H9 (cell line): ENCODE results near the gene HACL1. TPM values are rescaled to one million over a fixed set of nuclear protein-coding genes. Genes with fewer than 3 reads are reported as not detected.

Source experiments
- DNase-seq: peaks from one replicate; pipeline ENCODE4 v3.0.0-alpha.2; 2017
- H2AFZ ChIP-seq: one replicate; pipeline ENCODE4 v1.6.1; 2013; ENCODE audit warnings: mild to moderate bottlenecking, low read length, control low read depth, moderate library complexity
- H2AK5ac ChIP-seq: 2 replicates; pipeline ENCODE4 v1.6.1; 2013; ENCODE audit warnings: low read length, control low read depth, mixed read lengths; ENCODE audit not compliant: insufficient read length
- H2BK120ac ChIP-seq: one replicate; pipeline ENCODE4 v1.6.1; 2013; ENCODE audit warnings: low read depth, mild to moderate bottlenecking, low read length, control low read depth, inconsistent platforms; ENCODE audit not compliant: poor library complexity, severe bottlenecking
- H2BK12ac ChIP-seq: 2 replicates; pipeline ENCODE4 v1.6.1; 2013; ENCODE audit warnings: low read length, control low read depth, mixed read lengths, low read depth; ENCODE audit not compliant: insufficient read length
- H2BK15ac ChIP-seq: 2 replicates; pipeline ENCODE4 v1.6.1; 2013; ENCODE audit warnings: low read depth, low read length, control low read depth
- H2BK20ac ChIP-seq: one replicate; pipeline ENCODE4 v1.6.1; 2013; ENCODE audit warnings: low read depth, mild to moderate bottlenecking, low read length, control low read depth, inconsistent platforms; ENCODE audit not compliant: poor library complexity, severe bottlenecking
- H2BK5ac ChIP-seq: 2 replicates; pipeline ENCODE4 v1.6.1; 2013; ENCODE audit warnings: low read length, control low read depth, mixed read lengths; ENCODE audit not compliant: insufficient read length
- H3K14ac ChIP-seq: 2 replicates; pipeline ENCODE4 v1.6.1; 2013; ENCODE audit warnings: low read length, control low read depth; ENCODE audit not compliant: insufficient read depth
- H3K18ac ChIP-seq: 2 replicates; pipeline ENCODE4 v1.6.1; 2013; ENCODE audit warnings: low read depth, mild to moderate bottlenecking, mixed read lengths, low read length, control low read depth; ENCODE audit not compliant: insufficient read length
- H3K23ac ChIP-seq: 2 replicates; pipeline ENCODE4 v1.6.1; 2013; ENCODE audit warnings: low read length, control low read depth, mixed read lengths, low read depth; ENCODE audit not compliant: insufficient read length
- H3K23me2 ChIP-seq: 2 replicates; pipeline ENCODE4 v1.6.1; 2013; ENCODE audit warnings: low read depth, mild to moderate bottlenecking, mixed read lengths, low read length, control low read depth; ENCODE audit not compliant: insufficient read length, poor library complexity, severe bottlenecking
- H3K27ac ChIP-seq: 2 replicates; pipeline ENCODE4 v1.5.1; 2013; ENCODE audit warnings: low read length, control low read depth, mixed read lengths, low read depth; ENCODE audit not compliant: insufficient read length
- H3K27me3 ChIP-seq: 2 replicates; pipeline ENCODE4 v1.6.1; 2013; ENCODE audit warnings: low read length, control low read depth, inconsistent platforms; ENCODE audit not compliant: insufficient read depth
- H3K4ac ChIP-seq: 2 replicates; pipeline ENCODE4 v1.6.1; 2013; ENCODE audit warnings: low read depth, mild to moderate bottlenecking, control low read depth, inconsistent platforms, low read length, moderate library complexity
- H3K4me1 ChIP-seq: 2 replicates; pipeline ENCODE4 v1.6.1; 2013; ENCODE audit warnings: low read length, control low read depth, inconsistent platforms; ENCODE audit not compliant: insufficient read depth
- H3K4me2 ChIP-seq: 2 replicates; pipeline ENCODE4 v1.6.1; 2013; ENCODE audit warnings: low read length, control low read depth, mixed read lengths; ENCODE audit not compliant: insufficient read length, insufficient read depth
- H3K56ac ChIP-seq: 2 replicates; pipeline ENCODE4 v1.6.1; 2013; ENCODE audit warnings: low read depth, mild to moderate bottlenecking, mixed read lengths, low read length, control low read depth; ENCODE audit not compliant: insufficient read length
- H3K79me1 ChIP-seq: 2 replicates; pipeline ENCODE4 v1.6.1; 2013; ENCODE audit warnings: low read depth, mild to moderate bottlenecking, moderate library complexity, low read length, control low read depth, inconsistent platforms; ENCODE audit not compliant: insufficient read depth, poor library complexity, severe bottlenecking
- H3K79me2 ChIP-seq: 2 replicates; pipeline ENCODE4 v1.6.1; 2013; ENCODE audit warnings: low read length, control low read depth, inconsistent platforms; ENCODE audit not compliant: insufficient read depth
- H3K9ac ChIP-seq: 2 replicates; pipeline ENCODE4 v1.6.1; 2013; ENCODE audit warnings: low read length, control low read depth, mixed read lengths; ENCODE audit not compliant: insufficient read length; ENCODE audit errors: extremely low read depth
- H3K9me3 ChIP-seq: one replicate; pipeline ENCODE4 v1.6.1; 2013; ENCODE audit warnings: low read depth, low read length, inconsistent platforms; ENCODE audit not compliant: control insufficient read depth
- H3T11ph ChIP-seq: one replicate; pipeline ENCODE4 v1.6.1; 2013; ENCODE audit warnings: mild to moderate bottlenecking, low read length, control low read depth, inconsistent platforms
- H4K20me1 ChIP-seq: one replicate; pipeline ENCODE4 v1.6.1; 2013; ENCODE audit not compliant: control insufficient read depth, insufficient read length, insufficient read depth
- H4K5ac ChIP-seq: 2 replicates; pipeline ENCODE4 v1.6.1; 2013; ENCODE audit warnings: low read depth, mild to moderate bottlenecking, mixed read lengths, low read length, control low read depth; ENCODE audit not compliant: insufficient read length
- H4K8ac ChIP-seq: replicated peaks from 2 replicates; pipeline ENCODE4 v1.6.1; 2013; ENCODE audit warnings: low read length, control low read depth, mixed read lengths, low read depth; ENCODE audit not compliant: insufficient read length
- H4K91ac ChIP-seq: 2 replicates; pipeline ENCODE4 v1.6.1; 2013; ENCODE audit warnings: low read depth, mild to moderate bottlenecking, moderate library complexity, mixed read lengths, low read length, control low read depth; ENCODE audit not compliant: insufficient read length
- H3K27ac Mint-ChIP-seq, 3 experiments: 2 replicates in 2 of 3; 3 replicates in 1 of 3; pipeline ENCODE4 v1.8.0; 2020 to 2021; ENCODE audit warnings: mixed read lengths in 3 of 3, mild to moderate bottlenecking in 1 of 3, moderate library complexity in 1 of 3
- H3K27me3 Mint-ChIP-seq: 2 replicates; pipeline ENCODE4 v1.8.0; 2021; ENCODE audit warnings: low read depth, mild to moderate bottlenecking, moderate library complexity, mixed read lengths
- H3K36me3 Mint-ChIP-seq, 3 experiments: 2 replicates in 2 of 3; 3 replicates in 1 of 3; pipeline ENCODE4 v1.8.0; 2020 to 2021; ENCODE audit warnings: low read depth in 3 of 3, mixed read lengths in 3 of 3; ENCODE audit not compliant: insufficient read depth in 1 of 3
- H3K4me1 Mint-ChIP-seq, 2 experiments: 2 replicates each; pipeline ENCODE4 v1.8.0; 2020; ENCODE audit warnings: mixed read lengths in 2 of 2
- H3K4me3 Mint-ChIP-seq, 2 experiments: 2 replicates in 1 of 2; 3 replicates in 1 of 2; pipeline ENCODE4 v1.8.0; 2020 to 2021; ENCODE audit warnings: mild to moderate bottlenecking in 2 of 2, mixed read lengths in 2 of 2, moderate library complexity in 1 of 2
- H3K9me3 Mint-ChIP-seq, 2 experiments: 2 replicates in 1 of 2; 3 replicates in 1 of 2; pipeline ENCODE4 v1.8.0; 2020; ENCODE audit warnings: mild to moderate bottlenecking in 2 of 2, mixed read lengths in 2 of 2, moderate library complexity in 1 of 2
- WGBS: extraction: QIAGEN DNeasy Blood & Tissue Kit; methylation state at CpG from one replicate; pipeline ENCODE4 v1.1.7; 2013; ENCODE audit warnings: missing lambda C conversion rate, low lambda C conversion rate, mixed read lengths; ENCODE audit not compliant: insufficient read length; ENCODE audit errors: extremely low coverage; 5-methylcytosine and 5-hydroxymethylcytosine counted together
- total RNA-seq: library from RNA; stranded (reverse); gene quantifications from 2 replicates; pipeline ENCODE4 v1.2.1, GENCODE V29; 2021
- TF ChIP-seq, protein P1 (sequence below): fragments of 200-600 bp; sonication (generic); conservative IDR thresholded peaks from 3 replicates; pipeline ENCODE4 v1.8.0; 2021; ENCODE audit warnings: antibody characterized with exemption, mild to moderate bottlenecking

Gene HACL1
- total RNA-seq, 1 experiment from 2014 or later = 52.6 TPM

- H3K23me2 ChIP-seq = no peaks in the 10 kb centered on the region
- TF ChIP-seq, protein P1, sequence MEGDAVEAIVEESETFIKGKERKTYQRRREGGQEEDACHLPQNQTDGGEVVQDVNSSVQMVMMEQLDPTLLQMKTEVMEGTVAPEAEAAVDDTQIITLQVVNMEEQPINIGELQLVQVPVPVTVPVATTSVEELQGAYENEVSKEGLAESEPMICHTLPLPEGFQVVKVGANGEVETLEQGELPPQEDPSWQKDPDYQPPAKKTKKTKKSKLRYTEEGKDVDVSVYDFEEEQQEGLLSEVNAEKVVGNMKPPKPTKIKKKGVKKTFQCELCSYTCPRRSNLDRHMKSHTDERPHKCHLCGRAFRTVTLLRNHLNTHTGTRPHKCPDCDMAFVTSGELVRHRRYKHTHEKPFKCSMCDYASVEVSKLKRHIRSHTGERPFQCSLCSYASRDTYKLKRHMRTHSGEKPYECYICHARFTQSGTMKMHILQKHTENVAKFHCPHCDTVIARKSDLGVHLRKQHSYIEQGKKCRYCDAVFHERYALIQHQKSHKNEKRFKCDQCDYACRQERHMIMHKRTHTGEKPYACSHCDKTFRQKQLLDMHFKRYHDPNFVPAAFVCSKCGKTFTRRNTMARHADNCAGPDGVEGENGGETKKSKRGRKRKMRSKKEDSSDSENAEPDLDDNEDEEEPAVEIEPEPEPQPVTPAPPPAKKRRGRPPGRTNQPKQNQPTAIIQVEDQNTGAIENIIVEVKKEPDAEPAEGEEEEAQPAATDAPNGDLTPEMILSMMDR = no peak
- peaks cover 7% of the 10 kb centered on the region for H3K4me1 ChIP-seq
- no peak overlapping the region for H2BK20ac ChIP-seq
- no peak overlapping the region for H2BK15ac ChIP-seq
- H3K79me1 ChIP-seq = no peaks in the 10 kb centered on the region
- H3K4me2 ChIP-seq = no peak overlapping the region
- Mint-ChIP-seq H3K36me3 (peaks cover 13 to 23% (median 20%) of the 10 kb centered on the region in 3 experiments), H3K27ac (peak overlapping the region in 1 of 3 experiments; percentile 70; a peak in 1 of 7 replicates), H3K4me1 (peaks cover 34 to 45% of the 10 kb centered on the region in 2 experiments), H3K27me3 (no peaks in the 10 kb centered on the region), H3K9me3 (no peaks in the 10 kb centered on the region; a peak in 1 of 5 replicates), H3K4me3 (no peak overlapping the region)
- no peak overlapping the region for H3K9ac ChIP-seq
- no peaks in the 10 kb centered on the region for H3K79me2 ChIP-seq
- no peak overlapping the region for H3T11ph ChIP-seq
- no peak overlapping the region for H2AFZ ChIP-seq
- no peak overlapping the region for H2AK5ac ChIP-seq
- H2BK120ac ChIP-seq = no peak overlapping the region
- H3K56ac ChIP-seq = no peak overlapping the region
- H4K8ac ChIP-seq = no peak overlapping the region
- H2BK5ac ChIP-seq = no peak overlapping the region
- H3K4ac ChIP-seq = no peak overlapping the region
- H4K91ac ChIP-seq = no peak overlapping the region
- no peaks in the 10 kb centered on the region for H3K9me3 ChIP-seq
- no peaks in the 10 kb centered on the region for H4K20me1 ChIP-seq
- no peak overlapping the region for H3K23ac ChIP-seq
- no peak overlapping the region for H2BK12ac ChIP-seq
- H3K18ac ChIP-seq = no peak overlapping the region
- H3K27ac ChIP-seq = no peak overlapping the region
- no CpG with 5 or more reads among the region's 6 CpGs for WGBS
- H3K14ac ChIP-seq = no peak overlapping the region
- H4K5ac ChIP-seq = no peak overlapping the region
- H3K27me3 ChIP-seq = no peaks in the 10 kb centered on the region
- no peak for DNase-seq
Measured at GRCh38 chr3:15638193-15638890, 37.0 kb upstream of the HACL1 start.
